GM21717 (cell line): ENCODE data around the gene CHD5.

Experiments used
- ATAC-seq: cut with Tn5 transposase; IDR thresholded peaks from one replicate; pipeline ENCODE4 v1.9.1; 2021; ENCODE audit warnings: mild to moderate bottlenecking, moderate library complexity; ENCODE audit not compliant: unreplicated experiment

The CHD5 gene

GRCh38 chr1:6113745-6114144 lies 66.4 kb downstream of the CHD5 start:
- ATAC-seq: no peak

GRCh38 chr1:6113116-6113515 lies 67.0 kb downstream of the CHD5 start:
- no peak for ATAC-seq

GRCh38 chr1:6112690-6113005 lies 67.5 kb downstream of the CHD5 start:
- ATAC-seq: no peak

- no peak for ATAC-seq
Observed at GRCh38 chr1:6111991-6112689, 68.0 kb downstream of the CHD5 start.

GRCh38 chr1:6111571-6111970 lies 68.5 kb downstream of the CHD5 start:
- ATAC-seq: no peak

GRCh38 chr1:6110326-6110725 lies 69.8 kb downstream of the CHD5 start:
- no peak for ATAC-seq

GRCh38 chr1:6109688-6110087 lies 70.4 kb downstream of the CHD5 start:
- no peak for ATAC-seq

- no peak for ATAC-seq
Observed at GRCh38 chr1:6108937-6109614, 71.0 kb downstream of the CHD5 start.

GRCh38 chr1:6108476-6108875 lies 71.6 kb downstream of the CHD5 start:
- no peak for ATAC-seq

GRCh38 chr1:6107409-6108356 lies 72.4 kb downstream of the CHD5 start:
- no peak for ATAC-seq

GRCh38 chr1:6106977-6107376 lies 73.1 kb downstream of the CHD5 start:
- ATAC-seq: no peak

- no peak for ATAC-seq
Observed at GRCh38 chr1:6106321-6106731, 73.8 kb downstream of the CHD5 start.

- ATAC-seq: no peak
Observed at GRCh38 chr1:6105763-6106162, 74.4 kb downstream of the CHD5 start.

- no peak for ATAC-seq
Observed at GRCh38 chr1:6105218-6105679, 74.9 kb downstream of the CHD5 start.

GRCh38 chr1:6104631-6105030 lies 75.5 kb downstream of the CHD5 start:
- ATAC-seq: no peak

GRCh38 chr1:6103854-6104530 lies 76.1 kb downstream of the CHD5 start:
- no peak for ATAC-seq

- ATAC-seq: no peak
Observed at GRCh38 chr1:6103111-6103853, 76.8 kb downstream of the CHD5 start.

GRCh38 chr1:6102532-6102845 lies 77.6 kb downstream of the CHD5 start:
- ATAC-seq: no peak

GRCh38 chr1:6101826-6102531 lies 78.1 kb downstream of the CHD5 start:
- no peak for ATAC-seq
